Activated CD4-positive, alpha-beta T cell treated with anti-CD3 and anti-CD28 coated beads, Interleukin-2, Interleukin-6, amounts not matched to agents 100 ng/mL and 50 ng/mL, durations not matched to agents 16 hours and 8 hours (primary cell): Measurements from ENCODE around the gene ERAL1.
"Not testable (repeated sequence)": the region's sequence is repeated elsewhere in the genome, so short reads cannot be mapped to it uniquely, and the experiment has no call there.

ENCODE experiments used
- DNase-seq: peaks from one replicate; pipeline ENCODE4 v3.0.0-alpha.2; 2020

Gene ERAL1

DNA sequence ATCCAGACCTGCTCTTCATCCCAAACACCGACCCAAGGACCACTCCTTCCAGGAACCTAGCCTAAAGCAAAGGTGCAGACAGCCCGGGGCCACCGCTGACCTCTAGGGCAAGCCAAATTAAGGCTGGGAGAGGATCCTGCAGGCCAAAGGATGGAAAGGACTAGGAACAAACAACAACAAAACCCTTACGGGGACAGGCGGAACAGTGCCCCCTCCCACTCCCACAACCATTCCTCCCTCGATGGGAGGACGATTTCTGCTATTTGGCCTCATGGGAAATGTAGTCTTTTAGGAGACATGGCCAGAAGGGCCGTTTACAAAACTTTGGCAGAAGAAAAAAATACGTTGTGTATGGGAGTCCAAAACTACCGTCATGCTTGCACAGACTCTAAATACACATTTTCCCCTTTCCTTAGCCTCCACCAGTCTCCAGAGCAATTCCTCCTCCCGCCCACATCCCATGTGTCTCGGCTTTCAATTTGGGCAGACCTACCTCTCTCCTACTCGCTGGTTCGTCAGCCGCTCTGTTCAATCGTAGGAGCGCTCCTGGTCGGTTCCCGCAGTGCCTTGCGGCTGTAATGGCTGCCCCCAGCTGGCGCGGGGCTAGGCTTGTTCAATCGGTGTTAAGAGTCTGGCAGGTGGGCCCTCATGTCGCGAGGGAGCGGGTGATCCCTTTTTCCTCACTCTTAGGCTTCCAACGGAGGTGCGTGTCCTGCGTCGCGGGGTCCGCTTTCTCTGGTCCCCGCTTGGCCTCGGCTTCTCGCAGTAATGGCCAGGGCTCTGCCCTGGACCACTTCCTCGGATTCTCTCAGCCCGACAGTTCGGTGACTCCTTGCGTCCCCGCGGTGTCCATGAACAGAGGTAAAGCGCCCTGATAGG lies at the start of gene ERAL1:
ERAL1 (plus strand) TSS at position 560 of the 879 bp plus-strand sequence; CDS start at position 579, 19 bp downstream.
- peak; percentile 91 for DNase-seq

DNA sequence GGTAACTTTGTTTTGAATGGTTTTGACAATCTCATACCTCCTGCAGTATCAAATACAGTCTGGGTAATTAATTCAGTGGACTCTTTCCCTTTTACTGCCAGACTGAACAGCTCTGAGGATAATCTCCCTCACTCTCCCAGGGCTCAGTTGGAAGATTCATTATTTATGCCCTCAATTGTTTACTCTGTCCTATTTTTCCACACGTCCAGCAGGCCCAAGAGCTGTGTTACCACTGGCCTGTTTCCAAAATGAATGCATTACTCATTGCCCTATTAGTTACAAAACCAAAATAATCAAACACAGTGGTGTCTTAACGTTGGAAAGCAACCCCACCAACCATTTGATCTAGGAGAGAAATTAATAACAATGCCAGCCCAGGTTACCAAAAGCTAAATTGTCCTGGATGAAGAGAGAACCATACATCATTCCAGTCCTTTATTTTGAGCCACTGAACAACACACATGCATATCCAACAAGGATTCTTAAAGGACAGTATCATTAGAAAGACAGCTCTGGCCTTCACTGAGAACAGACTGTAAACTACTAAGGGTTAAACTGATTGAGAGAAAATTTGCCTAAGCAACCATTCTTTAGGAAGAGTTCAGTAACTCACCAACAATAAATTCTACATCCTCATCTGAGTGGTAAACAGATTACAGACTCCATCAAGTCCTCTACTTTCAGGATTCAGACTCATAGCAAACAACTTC lies 46.7 kb upstream of the ERAL1 start:
- no peak for DNase-seq

DNA sequence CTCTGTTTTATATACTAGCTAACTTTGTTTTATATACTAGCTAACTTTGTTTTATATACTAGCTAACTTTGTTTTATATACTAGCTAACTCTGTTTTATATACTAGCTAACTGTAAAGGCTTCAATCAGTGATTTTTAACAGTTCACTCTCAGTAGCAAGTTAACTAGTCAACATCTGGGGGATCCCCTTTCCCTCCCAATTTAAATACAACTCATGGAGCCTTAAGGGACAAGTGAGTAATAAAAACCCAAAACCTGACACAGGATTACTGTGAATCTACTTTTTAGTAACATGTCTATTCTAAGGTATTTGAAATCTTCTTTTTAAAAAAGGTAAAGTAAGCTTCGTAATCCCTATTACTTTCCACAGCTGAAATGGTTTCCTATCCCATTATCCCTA lies 44.4 kb upstream of the ERAL1 start:
- DNase-seq: peak; percentile 63

DNA sequence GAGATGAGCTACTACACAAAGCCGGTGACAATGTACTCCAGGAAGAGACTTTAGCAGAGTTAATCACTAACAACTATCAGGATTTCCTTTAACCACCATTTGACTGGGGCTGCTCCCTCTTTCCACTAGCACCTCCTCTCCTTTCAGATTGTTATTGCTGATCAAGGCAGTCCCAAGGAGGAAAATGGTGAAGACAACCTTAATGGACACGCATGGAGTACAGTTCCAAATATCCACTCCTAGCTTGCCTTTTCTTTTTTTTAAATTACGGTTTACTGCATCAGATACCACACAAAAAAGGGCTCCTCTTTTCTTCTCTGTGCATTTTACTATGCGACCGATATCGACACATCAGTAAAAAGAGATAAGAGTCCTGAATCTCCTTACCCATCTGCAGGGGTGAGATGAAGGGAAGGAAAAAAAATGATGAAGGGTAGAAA lies 43.1 kb upstream of the ERAL1 start:
- DNase-seq: peak; percentile 21

DNA sequence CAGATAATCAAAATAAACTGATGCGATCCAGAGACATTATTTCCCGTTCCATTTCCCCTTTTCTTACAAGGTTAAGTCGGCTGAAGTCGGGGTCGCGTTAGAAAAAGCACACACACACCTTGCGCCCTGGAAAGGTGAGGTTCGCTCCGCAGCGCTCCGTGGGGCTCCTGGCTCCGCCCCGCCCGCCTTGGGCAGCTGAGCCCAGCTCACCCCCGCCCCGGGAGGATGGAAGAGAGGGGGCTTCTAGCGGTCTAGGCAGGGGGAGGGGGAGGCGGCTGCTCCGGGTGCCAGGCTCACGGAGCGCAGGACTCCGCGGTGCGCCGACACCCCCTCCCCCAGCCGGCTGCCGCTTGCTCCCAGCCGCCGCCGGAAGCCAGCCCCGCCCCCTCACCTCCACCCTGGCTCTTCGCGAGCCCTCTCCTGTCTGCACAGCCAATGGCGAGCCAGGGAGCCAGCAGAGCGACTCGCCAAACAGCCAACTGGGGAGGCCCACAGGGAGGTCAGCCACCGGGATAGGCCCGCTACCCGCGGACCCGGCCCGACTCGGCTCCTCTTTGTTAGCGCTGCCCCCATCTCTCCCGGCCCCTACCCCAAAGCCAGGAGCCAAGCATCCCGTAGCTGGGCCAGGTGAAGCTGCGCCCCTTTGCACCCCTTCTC lies 42.6 kb upstream of the ERAL1 start:
- peak; percentile 99 for DNase-seq

DNA sequence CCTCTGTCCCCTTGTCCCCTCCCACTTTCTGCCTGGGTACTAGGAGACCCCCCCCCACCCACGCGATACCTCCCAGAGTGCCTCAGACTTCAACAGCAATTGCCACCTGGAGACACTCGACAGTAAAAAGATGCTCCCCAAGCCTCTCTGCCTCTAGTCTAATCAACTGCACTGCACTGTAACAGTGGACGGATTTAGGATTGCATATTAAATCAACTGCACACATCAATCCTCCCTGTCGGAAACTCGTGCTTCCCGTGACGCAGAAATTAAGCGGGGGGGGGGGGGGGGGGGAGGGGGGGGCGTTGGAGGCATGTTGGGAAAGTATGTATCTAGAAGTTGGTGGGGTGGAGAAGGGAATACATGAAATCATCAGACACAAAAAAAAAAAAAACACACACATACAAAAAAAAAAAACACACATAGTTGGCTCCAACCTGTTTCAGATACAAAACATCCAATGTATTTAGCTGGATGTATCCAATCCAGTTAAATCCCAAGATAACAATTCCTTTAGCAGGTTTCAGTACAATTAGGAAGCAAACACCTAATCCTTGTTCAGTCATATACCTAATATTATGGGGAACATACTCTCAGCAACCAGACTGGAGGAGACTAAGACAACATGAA lies 42.0 kb upstream of the ERAL1 start:
- DNase-seq: no peak

DNA sequence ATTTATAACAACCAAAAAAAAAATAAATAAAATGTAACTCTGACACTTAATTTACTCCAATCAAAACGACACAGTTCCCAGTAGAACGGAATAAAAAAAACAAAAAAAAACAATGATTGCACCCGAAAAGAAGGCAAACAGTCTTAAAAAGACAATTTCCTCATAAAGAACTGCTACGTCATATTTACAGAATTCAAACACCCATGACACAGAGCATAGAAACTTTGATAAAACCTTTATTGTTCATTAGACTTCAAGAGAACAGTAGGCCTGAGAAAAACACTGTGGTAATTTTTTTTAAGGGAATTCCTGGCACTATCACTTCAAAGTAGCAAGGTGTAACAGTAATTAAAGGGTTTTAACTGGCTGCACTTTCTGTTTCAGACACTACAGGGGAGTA lies 38.3 kb upstream of the ERAL1 start:
- DNase-seq: no peak

DNA sequence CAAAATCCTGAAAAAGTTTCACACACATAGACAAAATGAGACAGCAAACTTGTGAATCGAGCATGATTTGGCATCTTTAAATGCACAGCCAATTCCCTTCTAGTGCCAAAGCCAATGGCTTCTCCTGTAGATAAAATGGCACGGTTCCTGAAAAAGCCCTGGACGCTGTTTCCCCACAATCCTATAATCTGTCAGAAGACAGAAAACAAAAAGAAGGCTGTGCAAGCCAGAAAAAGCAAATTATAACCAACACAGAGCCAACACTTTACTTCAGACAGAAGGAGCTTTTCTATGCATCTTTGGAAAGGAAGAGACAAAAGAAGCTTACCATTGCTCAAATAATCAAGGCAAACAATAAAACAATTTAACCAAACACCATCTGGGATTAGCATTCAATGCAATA lies 36.0 kb upstream of the ERAL1 start:
- no peak for DNase-seq

DNA sequence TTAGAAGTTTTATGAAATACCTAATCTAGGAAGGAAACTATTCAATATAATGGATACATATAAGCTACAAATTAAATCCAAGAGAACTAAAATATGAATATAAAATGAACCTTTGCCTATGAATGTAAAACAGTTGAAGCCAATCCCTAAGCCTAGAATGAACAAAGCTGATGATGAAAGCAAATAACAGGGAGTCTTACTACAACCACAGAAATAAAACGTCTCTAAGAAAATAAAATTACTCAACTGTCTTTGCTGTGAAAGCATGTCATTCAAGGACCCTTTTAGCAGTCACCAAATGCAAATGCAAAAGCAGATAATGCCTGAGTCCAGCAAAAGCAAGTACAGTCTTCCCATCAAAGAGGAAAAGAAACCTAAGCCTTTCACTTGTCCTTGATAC lies 35.2 kb upstream of the ERAL1 start:
- no peak for DNase-seq

DNA sequence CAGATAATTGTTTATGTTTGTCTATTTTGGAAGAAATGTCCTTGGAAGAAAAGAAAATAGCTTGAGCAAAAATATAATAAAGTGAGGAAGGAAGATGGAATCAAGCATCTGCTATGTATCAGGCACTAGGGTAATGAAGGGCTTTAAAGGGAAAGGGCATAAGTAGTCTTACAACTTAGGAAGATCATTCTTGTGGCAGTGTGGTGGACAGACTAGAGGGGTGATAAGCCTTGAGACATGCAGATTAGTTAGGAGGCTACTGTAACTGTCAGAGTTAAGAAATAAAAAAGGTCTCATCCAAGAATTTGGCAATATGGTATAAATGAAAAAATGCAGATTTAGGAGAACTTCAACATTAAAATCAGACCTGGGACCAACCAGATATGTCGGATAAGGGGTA lies 27.1 kb upstream of the ERAL1 start:
- no peak for DNase-seq

DNA sequence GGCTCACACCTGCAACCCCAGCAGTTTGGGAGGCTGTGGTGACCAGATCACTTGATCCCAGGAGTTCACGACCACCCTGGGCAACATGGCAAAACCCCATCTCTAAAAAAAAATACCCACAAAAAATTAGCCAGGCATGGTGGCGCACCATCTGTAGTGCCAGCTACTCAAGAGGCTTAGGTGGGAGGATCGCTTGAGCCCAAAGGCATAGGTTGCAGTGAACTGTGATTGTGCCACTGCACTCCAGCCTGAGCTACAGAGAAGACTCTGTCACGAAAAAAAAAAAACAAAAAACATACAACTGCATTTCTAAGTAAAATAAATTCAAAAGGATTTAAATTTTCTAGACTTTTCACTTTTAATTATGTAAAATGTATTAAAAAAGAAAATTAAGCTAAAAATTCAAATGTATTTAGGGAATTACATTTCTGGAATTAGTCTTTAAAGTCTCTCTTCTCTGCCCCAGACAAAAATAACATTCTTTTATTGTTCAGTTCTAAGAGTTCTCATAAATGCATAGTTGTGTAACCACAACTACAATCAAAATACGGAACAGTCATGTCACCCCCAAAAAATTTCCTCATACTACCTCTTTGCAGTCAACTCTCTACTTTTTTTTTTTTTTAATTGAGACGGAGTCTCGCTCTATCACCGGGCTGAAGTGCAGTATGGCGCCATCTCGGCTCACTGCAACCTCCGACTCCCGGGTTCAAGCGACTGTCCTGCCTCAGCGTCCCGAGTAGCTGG lies 26.3 kb upstream of the ERAL1 start:
- DNase-seq: no peak

DNA sequence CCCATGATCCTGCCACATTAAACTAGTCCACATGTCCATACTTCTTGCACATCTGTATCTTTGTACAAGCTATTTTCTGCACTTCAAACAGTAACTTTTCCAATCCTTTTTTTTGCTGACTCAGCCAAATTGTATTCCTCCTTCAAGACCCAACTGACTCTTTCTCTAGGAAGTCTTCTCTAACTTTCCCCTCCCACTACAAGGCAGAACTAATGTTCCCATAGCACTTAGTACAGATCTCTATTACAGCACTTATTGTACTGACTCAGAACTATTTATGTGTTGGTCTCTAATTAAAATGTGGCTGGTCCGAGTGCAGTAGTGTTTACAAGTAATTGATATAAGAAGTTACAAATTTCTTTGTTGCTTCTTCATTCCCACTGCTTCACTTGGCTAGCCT lies 20.4 kb upstream of the ERAL1 start:
- DNase-seq: no peak

DNA sequence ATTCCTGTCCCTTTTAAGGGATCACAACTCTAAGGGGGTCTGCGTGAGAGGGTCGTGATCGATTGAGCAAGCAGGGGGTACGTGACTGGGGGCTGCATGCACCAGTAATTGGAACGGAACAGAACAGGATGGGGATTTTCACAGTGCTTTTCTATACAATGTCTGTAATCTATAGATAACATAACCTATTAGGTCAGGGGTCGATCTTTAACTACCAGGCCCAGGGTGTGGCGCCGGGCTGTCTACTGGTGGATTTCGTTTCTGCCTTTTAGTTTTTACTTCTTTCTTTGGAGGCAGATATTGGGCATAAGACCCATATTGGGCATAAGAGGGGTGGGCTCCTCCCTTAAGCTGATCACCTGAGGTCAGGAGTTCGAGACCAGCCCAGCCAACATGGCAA lies 18.3 kb upstream of the ERAL1 start:
- not testable (repeated sequence) for DNase-seq

DNA sequence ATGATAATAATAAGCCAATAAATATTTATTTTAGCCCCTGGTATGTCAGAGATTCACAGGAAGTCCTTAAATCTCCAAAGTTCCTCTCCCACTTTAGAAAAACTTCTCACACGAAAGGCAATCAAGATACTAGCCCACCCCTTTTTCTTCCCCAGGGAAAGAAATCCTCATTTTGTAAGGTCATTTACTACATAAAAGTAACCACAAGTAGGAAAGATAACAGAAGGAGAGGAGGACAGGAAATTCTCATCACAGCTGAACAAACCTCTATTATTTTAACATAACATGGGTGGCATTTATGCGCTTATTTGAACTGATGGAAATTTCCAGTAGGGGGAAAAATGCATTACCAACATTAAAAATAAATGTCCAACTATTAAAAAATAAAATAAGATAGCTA lies 15.6 kb upstream of the ERAL1 start:
- DNase-seq: no peak

DNA sequence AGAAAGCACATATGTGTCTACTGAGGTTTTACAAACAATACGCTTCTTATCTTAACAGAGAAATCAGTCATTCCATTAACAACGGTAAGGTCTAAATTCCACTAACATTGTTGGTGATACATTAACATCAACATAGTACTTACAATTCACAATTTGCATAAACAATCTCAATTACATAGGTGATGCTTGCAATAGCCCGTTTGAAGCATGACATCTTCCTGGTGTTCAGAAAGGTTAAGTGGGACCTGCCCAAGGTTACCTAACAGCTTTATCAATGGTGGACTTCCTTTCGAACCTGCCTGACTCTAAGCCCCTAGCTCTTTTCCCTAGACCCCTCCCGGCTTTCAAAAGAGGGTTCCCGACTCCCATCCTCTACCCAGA lies 12.9 kb upstream of the ERAL1 start:
- DNase-seq: no peak

DNA sequence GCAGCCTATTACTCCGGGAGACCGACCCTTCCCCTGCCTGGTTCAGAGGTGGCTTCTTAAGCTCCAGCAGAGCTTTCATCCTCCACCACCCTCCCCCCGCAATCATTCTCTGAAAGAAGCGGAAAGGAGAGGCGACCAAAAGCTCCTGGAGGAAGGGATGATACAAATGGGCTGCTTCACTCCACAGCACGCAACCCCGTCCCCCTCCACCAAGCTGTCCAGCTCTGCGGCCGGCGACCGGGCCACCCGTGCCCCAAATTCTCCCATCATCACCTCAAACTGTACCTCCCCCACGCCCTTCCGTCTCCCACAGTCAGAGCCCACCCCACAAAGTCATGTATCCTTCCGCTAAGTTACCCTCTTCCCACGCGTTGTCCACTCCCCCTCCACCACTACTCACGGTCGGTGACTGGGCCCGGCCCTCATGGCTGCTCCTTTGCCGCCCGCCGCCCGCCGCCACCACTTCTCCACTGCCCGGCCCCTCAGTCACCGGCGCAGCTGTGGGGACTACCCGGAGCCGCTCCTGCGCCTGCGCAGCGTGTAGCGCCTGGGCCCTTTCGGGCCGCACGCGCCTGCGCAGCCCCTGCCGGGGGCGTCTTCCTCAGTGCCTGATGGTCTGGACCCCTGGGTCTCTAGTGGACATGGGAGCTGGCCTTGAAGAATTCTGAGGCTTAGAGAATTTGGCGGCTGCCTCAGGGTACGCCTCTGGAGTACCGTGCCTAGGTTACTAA lies 12.4 kb upstream of the ERAL1 start, which contains the start of gene FAM222B:
FAM222B (minus strand) TSS at position 509 of the 731 bp plus-strand sequence. CDS start 76,123 bp downstream, outside the sequence.
- peak; percentile 94 for DNase-seq

DNA sequence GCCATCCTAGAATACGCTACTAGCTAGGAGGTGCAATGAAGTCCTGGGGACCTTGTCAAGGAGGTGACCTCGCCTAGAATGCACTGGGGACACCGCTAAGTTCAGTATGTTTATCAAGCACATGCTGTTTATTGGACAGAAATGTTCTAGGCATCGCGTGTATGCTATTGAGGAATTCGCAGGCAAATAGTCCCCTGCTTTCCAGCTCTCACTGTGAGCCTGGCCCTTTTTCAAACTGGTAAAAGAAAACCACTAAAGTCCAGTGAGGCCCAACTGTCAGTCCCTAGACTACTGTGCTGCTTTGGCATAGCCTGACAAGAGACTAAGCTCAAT lies 11.0 kb upstream of the ERAL1 start:
- DNase-seq: no peak

DNA sequence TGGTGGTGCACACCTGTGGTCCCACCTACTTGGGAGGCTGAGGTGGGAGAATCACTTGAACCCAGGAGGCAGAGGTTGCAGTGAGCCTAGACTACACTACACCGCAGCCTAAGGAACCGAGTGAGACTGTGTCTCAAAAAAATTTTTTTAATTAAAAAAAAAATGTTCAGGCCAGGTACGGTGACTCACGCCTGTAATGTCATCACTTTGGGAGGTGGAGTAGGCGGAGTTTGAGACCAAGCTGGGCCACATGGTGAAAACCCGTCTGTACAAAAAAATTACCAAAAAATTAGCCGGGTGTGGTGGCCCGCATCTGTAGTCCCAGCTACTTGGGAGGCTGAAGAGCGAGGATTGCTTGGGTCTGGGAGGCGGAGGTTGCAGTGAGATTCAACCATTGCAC lies 8.6 kb upstream of the ERAL1 start:
- no peak for DNase-seq

DNA sequence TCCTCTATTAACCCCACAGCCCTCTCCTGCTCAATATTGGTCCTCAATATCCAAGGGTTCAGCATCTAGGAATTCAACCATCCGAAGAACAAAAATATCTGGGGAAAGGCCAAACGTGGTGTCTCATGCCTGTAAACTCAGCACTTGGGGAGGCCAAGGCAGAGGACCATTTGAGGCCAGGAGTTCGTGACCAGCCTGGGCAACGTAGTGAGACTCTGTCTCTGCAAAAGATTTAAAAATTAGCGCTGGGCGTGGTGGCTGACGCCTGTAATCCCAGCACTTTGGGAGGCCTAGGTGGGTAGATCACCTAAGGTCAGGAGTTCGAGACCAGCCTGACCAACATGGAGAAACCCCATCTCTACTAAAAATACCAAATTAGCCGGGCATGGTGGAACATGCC lies 8.1 kb upstream of the ERAL1 start:
- DNase-seq: not testable (repeated sequence)

DNA sequence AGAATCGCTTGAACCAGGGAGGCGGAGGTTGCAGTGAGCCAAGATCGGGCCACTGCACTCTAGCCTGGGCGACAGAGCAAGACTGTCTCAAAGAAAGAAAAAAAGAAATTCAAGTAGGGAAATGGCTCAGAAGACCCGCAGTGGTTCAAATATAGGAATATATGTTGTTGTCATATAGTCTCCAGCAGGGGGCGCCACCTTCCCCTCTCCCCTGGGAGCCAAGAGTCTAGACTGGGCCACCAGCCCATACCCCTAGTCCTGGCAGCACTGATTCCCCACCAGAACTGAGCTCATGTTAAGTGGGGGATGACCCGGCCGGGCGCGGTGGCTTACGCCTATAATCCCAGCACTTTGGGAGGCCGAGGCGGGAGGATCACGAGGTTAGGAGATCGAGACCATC lies 6.1 kb upstream of the ERAL1 start:
- DNase-seq: peak; percentile 69

DNA sequence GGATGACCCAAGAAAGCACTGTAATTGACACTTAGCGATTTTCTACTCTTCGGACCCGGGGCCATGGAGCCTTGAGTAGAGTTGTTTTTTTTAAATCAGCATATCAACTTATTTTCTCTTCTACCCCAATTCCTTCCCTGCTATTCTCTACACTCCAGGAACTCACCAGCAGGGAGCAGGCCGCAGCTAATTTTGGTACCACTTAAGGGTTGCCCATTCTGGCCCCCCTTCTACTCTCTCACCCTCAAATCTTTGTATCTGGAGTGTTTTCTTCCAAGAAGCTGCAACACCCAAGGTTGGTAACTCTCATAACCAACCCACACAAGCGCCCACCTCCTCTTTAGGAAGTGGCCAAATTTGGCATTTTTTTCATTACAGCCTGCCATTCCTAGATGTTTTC lies 5.5 kb upstream of the ERAL1 start:
- DNase-seq: no peak

DNA sequence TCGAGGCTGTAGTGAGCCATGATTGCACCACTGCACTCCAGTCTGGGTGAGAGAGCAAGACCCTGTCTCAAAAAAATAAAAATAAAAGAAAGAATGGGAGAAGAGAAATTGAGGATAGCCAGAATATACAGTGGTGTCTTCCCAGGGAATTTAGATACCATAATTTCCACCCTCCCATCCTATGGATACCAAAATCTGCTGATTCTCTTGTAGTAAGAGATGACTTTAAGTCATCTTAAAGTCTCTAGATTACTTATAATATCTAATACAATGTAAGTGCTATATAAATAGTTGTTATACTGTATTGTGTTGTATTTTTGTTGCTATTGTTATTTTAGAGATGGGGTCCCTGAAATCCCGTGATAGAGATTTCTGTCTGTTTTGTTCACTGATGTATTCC lies 1.5 kb upstream of the ERAL1 start:
- no peak for DNase-seq
